GM12892 (cell line): Measurements from ENCODE around the gene KMT2C.

Experiments used
- POLR2A ChIP-seq: IDR thresholded peaks from 2 replicates; pipeline ENCODE4 v1.6.1; 2011; ENCODE audit warnings: low read depth, low read length, control low read depth
- TAF1 ChIP-seq: IDR thresholded peaks from 2 replicates; pipeline ENCODE4 v1.6.1; 2011; ENCODE audit warnings: low read depth, mild to moderate bottlenecking, control low read depth, low read length, borderline replicate concordance

DNA sequence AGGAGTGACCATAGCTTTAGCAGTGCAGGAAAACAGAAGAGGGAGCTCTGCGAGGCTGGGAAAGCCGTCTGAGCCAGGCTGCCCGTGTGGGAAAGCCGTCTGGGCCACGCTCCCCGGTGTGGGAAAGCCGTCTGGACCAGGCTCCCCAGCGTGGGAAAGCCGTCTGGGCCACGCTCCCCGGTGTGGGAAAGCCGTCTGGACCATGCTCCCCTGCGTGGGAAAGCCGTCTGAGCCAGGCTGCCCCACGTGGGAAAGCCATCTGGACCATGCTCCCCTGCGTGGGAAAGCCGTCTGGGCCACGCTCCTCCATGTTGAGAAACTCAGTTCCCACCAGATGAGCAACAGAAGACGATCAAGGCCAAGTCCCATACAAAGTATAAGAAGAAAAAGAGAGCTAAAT is 308.6 kb downstream of the KMT2C start:
- TF ChIP-seq POLR2A (no peak), TAF1 (no peak)
